Measurements from ENCODE around the gene NTM. TPM values are rescaled to one million over a fixed set of nuclear protein-coding genes. Genes with fewer than 3 reads are reported as not detected.

The NTM gene
- total RNA-seq, 1 experiment from 2014 or later, result 0.73 TPM

GRCh38 chr11:132131961-132132360 lies 761.5 kb downstream of the NTM start:
- H3K27ac Mint-ChIP-seq (ENCODE audit: unreplicated experiment), result no peak overlapping the region
- Histone ChIP-seq H3K27me3 (replicated peaks; ENCODE audit: control insufficient read depth, insufficient read depth, low read length) (no peaks in the 10 kb centered on the region), H3K4me3 (ENCODE audit: low read depth, low read length) (no peak overlapping the region), H3K4me1 (no peaks in the 10 kb centered on the region), H3K9me3 (no peaks in the 10 kb centered on the region; the same call in 1 of the 2 replicates), H3K36me3 (ENCODE audit: control insufficient read depth, insufficient read depth, low read length) (no peaks in the 10 kb centered on the region)
- no TSS peak for BruUV-seq (replicated peaks)
- H3K4me1 Mint-ChIP-seq (ENCODE audit: low read depth, unreplicated experiment), result no peaks in the 10 kb centered on the region
- H3K4me3 Mint-ChIP-seq (ENCODE audit: unreplicated experiment), result no peak overlapping the region
- intact Hi-C loops (cut with micrococcal nuclease; ENCODE audit: unreplicated experiment), result no loop called here
- no peak for TF ChIP-seq CTCF (IDR thresholded peaks at IDR 0.05; ENCODE audit: insufficient read depth in 1 of 2, low read depth in 1 of 2, low read length in 1 of 2, severe bottlenecking in 1 of 2, unreplicated experiment in 1 of 2)
- no peak for DNase-seq
- H3K36me3 Mint-ChIP-seq (ENCODE audit: insufficient read depth, unreplicated experiment), result no peaks in the 10 kb centered on the region
- ChIA-PET POLR2A (no interaction called here), CTCF (no interaction called here)
- H3K27me3 Mint-ChIP-seq (ENCODE audit: insufficient read depth, unreplicated experiment), result peaks cover 6% of the 10 kb centered on the region
- no peaks in the 10 kb centered on the region for H3K9me3 Mint-ChIP-seq (ENCODE audit: unreplicated experiment)

GRCh38 chr11:132134322-132134721 lies 763.9 kb downstream of the NTM start:
- peaks cover 6% of the 10 kb centered on the region for H3K27me3 Mint-ChIP-seq (ENCODE audit: insufficient read depth, unreplicated experiment)
- intact Hi-C loops (cut with micrococcal nuclease; ENCODE audit: unreplicated experiment), result no loop called here
- BruUV-seq (replicated peaks), result no TSS peak

GRCh38 chr11:132137289-132137980 lies 767.0 kb downstream of the NTM start:
- no peaks in the 10 kb centered on the region for H3K27me3 ChIP-seq (replicated peaks; ENCODE audit: control insufficient read depth, insufficient read depth, low read length)
- no TSS peak for BruUV-seq (replicated peaks)
- Mint-ChIP-seq H3K27ac (ENCODE audit: unreplicated experiment) (no peak overlapping the region), H3K27me3 (ENCODE audit: insufficient read depth, unreplicated experiment) (peaks cover 4% of the 10 kb centered on the region), H3K9me3 (ENCODE audit: unreplicated experiment) (no peaks in the 10 kb centered on the region), H3K4me1 (ENCODE audit: low read depth, unreplicated experiment) (no peaks in the 10 kb centered on the region), H3K4me3 (ENCODE audit: unreplicated experiment) (no peak overlapping the region), H3K36me3 (ENCODE audit: insufficient read depth, unreplicated experiment) (no peaks in the 10 kb centered on the region)
- intact Hi-C loops (cut with micrococcal nuclease; ENCODE audit: unreplicated experiment), result no loop called here
- ChIA-PET CTCF (no interaction called here), POLR2A (no interaction called here)
- no peaks in the 10 kb centered on the region; the same call in 1 of the 2 replicates for H3K9me3 ChIP-seq
- H3K4me1 ChIP-seq, result no peaks in the 10 kb centered on the region
- TF ChIP-seq CTCF (IDR thresholded peaks at IDR 0.05; ENCODE audit: insufficient read depth in 1 of 2, low read depth in 1 of 2, low read length in 1 of 2, severe bottlenecking in 1 of 2, unreplicated experiment in 1 of 2), result no peak
- no peak for DNase-seq
- no peak overlapping the region for H3K4me3 ChIP-seq (ENCODE audit: low read depth, low read length)
- no peaks in the 10 kb centered on the region for H3K36me3 ChIP-seq (ENCODE audit: control insufficient read depth, insufficient read depth, low read length)

More at GRCh38 chr11:132134322-132134721, 763.9 kb downstream of the NTM start:
- no peaks in the 10 kb centered on the region for H3K27me3 ChIP-seq (replicated peaks; ENCODE audit: control insufficient read depth, insufficient read depth, low read length)
- no peak for DNase-seq
- TF ChIP-seq CTCF (IDR thresholded peaks at IDR 0.05; ENCODE audit: insufficient read depth in 1 of 2, low read depth in 1 of 2, low read length in 1 of 2, severe bottlenecking in 1 of 2, unreplicated experiment in 1 of 2), result no peak
- H3K4me1 ChIP-seq, result no peaks in the 10 kb centered on the region
- Mint-ChIP-seq H3K36me3 (ENCODE audit: insufficient read depth, unreplicated experiment) (no peaks in the 10 kb centered on the region), H3K4me3 (ENCODE audit: unreplicated experiment) (no peak overlapping the region), H3K4me1 (ENCODE audit: low read depth, unreplicated experiment) (no peaks in the 10 kb centered on the region), H3K27ac (ENCODE audit: unreplicated experiment) (no peak overlapping the region), H3K9me3 (ENCODE audit: unreplicated experiment) (no peaks in the 10 kb centered on the region)
- POLR2A ChIA-PET, result no interaction called here
- H3K4me3 ChIP-seq (ENCODE audit: low read depth, low read length), result no peak overlapping the region
- CTCF ChIA-PET, result no interaction called here
- H3K9me3 ChIP-seq, result no peaks in the 10 kb centered on the region; the same call in 1 of the 2 replicates
- no peaks in the 10 kb centered on the region for H3K36me3 ChIP-seq (ENCODE audit: control insufficient read depth, insufficient read depth, low read length)

Measured in Caco-2 (cell line).